ENCODE measurements around the gene CD164L2. TPM values are rescaled to one million over a fixed set of nuclear protein-coding genes. Genes with fewer than 3 reads are reported as not detected.

Gene CD164L2
- total and polyA plus RNA-seq, 2 donors (not counting 1 experiment from before 2014, with no cell fraction given): not detected

DNA sequence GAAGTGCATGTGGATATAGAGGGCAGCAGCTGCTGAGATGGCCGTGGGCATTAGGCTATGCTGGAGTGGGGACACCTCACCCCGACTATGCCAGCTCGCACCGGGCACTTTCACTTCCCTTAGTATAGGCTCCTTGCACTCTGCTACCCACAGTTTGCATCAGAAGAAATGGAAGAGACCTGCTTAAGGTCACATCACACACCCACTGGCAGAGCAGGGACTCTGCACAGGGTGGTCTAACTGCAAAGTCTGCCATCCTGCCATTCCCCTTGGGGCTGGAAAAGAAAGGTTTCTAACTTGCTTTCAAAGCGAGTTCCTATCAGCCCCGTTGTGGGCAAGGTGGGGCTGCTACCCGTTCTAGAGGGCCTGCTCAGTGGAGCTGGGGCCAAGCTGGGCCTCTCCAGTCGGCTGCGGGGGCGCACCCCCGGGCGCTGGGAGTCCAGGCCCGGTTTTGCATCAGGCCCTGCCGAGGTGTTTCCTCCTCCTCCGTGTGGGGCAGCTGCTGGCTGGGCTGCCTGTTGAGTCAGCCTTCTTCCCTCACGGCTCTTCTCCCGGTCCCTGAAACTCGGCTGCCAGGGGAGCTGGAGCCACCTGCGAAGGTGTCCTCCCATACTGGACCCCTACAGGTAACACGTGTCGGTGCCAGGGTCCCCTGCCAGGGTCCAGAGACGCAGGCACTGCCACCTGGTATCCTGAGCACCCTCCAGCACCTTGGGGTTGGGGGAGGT, 41.4 kb downstream of the CD164L2 start, which contains the start of gene SYTL1:
SYTL1 (plus strand) TSS at position 498 of the 728 bp plus-strand sequence. CDS start 3,313 bp downstream, outside the sequence.
- H3K36me3 ChIP-seq (replicated peaks in 1 of 2; ENCODE audit: control extremely low read depth in 1 of 2, control insufficient read depth in 1 of 2, extremely low read depth in 1 of 2, insufficient read depth in 2 of 2, low read length in 1 of 2): peaks cover 0 to 22% of the 10 kb centered on the region in 2 experiments
- peak within 1 kb of the TSS; percentile 89 for H3K4me2 ChIP-seq (replicated peaks; ENCODE audit: low read depth, low read length, poor library complexity, severe bottlenecking)
- DNase-seq (peak; percentile 89), ATAC-seq (ENCODE audit: low read depth) (peak; percentile 78)
- H3K9ac ChIP-seq (ENCODE audit: low read length): peak within 1 kb of the TSS; percentile 77
- peak within 1 kb of the TSS; percentile 84 for H2AFZ ChIP-seq (ENCODE audit: insufficient read depth, low read depth, low read length, poor library complexity, severe bottlenecking)
- H3K9me3 ChIP-seq (ENCODE audit: control extremely low read depth in 1 of 3, control insufficient read depth in 2 of 3, insufficient read depth in 1 of 3, low read length in 2 of 3): peaks cover 0 to 7% (median 0%) of the 10 kb centered on the region in 3 donors
- H3K79me2 ChIP-seq (ENCODE audit: control insufficient read depth, insufficient read depth, low read length): peaks cover 41% of the 10 kb centered on the region
- TF ChIP-seq EZH2 (IDR thresholded peaks at IDR 0.05; ENCODE audit: borderline replicate concordance, insufficient read depth, low read depth, low read length, poor library complexity, severe bottlenecking): no peak
- TF ChIP-seq, protein P1, sequence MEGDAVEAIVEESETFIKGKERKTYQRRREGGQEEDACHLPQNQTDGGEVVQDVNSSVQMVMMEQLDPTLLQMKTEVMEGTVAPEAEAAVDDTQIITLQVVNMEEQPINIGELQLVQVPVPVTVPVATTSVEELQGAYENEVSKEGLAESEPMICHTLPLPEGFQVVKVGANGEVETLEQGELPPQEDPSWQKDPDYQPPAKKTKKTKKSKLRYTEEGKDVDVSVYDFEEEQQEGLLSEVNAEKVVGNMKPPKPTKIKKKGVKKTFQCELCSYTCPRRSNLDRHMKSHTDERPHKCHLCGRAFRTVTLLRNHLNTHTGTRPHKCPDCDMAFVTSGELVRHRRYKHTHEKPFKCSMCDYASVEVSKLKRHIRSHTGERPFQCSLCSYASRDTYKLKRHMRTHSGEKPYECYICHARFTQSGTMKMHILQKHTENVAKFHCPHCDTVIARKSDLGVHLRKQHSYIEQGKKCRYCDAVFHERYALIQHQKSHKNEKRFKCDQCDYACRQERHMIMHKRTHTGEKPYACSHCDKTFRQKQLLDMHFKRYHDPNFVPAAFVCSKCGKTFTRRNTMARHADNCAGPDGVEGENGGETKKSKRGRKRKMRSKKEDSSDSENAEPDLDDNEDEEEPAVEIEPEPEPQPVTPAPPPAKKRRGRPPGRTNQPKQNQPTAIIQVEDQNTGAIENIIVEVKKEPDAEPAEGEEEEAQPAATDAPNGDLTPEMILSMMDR (IDR thresholded peaks at IDR 0.05): no peak
- peaks cover 37 to 59% of the 10 kb centered on the region in 2 donors for H3K4me1 ChIP-seq (ENCODE audit: control insufficient read depth in 2 of 2, insufficient read depth in 2 of 2, low read length in 2 of 2)
- POLR2A ChIA-PET: interaction anchor here (0.7 to 2.1 kb wide), 10 partner anchors 8 to 791 kb away, joined by 3 to 16 read pairs (median 4); partner anchors contain the start of genes MAP3K6 and WASF2
- H3K27ac ChIP-seq (ENCODE audit: low read length in 2 of 2): peak within 1 kb of the TSS; percentile 85 to 88
- intact Hi-C loops (cut with micrococcal nuclease): loop anchor here (1.0 kb wide), 4 partner anchors 8 to 24 kb away; partner anchors contain the start of gene TMEM222
- peaks cover 64% of the 10 kb centered on the region for H3K4me1 Mint-ChIP-seq
- WGBS (ENCODE audit: insufficient coverage): 0% methylated on average over 18 of the region's 22 CpGs
- CTCF ChIA-PET: interaction anchor here (0.6 to 12.7 kb wide), 21 partner anchors 8 to 321 kb away, joined by 3 to 132 read pairs (median 4); partner anchors contain the start of gene MAP3K6
- peak within 1 kb of the TSS; percentile 98 for H3K27ac Mint-ChIP-seq
- no peaks in the 10 kb centered on the region for H4K20me1 ChIP-seq (ENCODE audit: control insufficient read depth, insufficient read depth, low read length, poor library complexity, severe bottlenecking)
- H3K4me3 ChIP-seq (ENCODE audit: control extremely low read depth in 1 of 5, extremely low read depth in 1 of 5, insufficient read depth in 1 of 5, low read depth in 2 of 5, low read length in 4 of 5): peak within 1 kb of the TSS; percentile 61 to 89 (median 79)
- H3K27me3 ChIP-seq (replicated peaks in 1 of 4; ENCODE audit: control extremely low read depth in 1 of 4, control insufficient read depth in 3 of 4, insufficient read depth in 4 of 4, low read length in 3 of 4): no peaks in the 10 kb centered on the region
- H3K9me3 Mint-ChIP-seq (ENCODE audit: insufficient read depth): no peaks in the 10 kb centered on the region
- H3K4me3 Mint-ChIP-seq: peak within 1 kb of the TSS; percentile 96
- no peaks in the 10 kb centered on the region for H3K27me3 Mint-ChIP-seq
